ENCODE results near the gene RALGPS1.

DNA sequence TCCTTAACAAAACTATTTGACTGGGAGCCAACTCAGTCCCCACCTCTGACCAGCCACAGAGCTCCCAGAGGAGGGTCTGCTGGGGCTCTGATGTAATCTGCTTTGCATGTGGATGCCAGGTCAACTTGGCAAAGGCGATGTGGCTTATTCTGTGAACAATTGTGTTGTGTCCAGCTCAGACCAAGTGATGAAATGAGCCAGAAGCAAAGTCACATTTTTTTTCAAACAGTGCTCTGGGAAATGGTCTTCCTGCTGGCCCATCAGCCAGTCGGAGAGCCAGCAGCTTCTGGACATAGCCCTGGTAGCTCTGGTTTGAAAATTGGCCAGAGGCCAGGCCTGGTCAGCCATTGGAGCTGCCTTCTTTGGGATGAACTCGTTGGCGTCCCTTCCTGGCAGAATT, 121.4 kb downstream of the RALGPS1 start:
- TF ChIP-seq, protein P1, sequence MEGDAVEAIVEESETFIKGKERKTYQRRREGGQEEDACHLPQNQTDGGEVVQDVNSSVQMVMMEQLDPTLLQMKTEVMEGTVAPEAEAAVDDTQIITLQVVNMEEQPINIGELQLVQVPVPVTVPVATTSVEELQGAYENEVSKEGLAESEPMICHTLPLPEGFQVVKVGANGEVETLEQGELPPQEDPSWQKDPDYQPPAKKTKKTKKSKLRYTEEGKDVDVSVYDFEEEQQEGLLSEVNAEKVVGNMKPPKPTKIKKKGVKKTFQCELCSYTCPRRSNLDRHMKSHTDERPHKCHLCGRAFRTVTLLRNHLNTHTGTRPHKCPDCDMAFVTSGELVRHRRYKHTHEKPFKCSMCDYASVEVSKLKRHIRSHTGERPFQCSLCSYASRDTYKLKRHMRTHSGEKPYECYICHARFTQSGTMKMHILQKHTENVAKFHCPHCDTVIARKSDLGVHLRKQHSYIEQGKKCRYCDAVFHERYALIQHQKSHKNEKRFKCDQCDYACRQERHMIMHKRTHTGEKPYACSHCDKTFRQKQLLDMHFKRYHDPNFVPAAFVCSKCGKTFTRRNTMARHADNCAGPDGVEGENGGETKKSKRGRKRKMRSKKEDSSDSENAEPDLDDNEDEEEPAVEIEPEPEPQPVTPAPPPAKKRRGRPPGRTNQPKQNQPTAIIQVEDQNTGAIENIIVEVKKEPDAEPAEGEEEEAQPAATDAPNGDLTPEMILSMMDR (IDR thresholded peaks at IDR 0.05; ENCODE audit: insufficient read depth, low read length): no peak
- TF ChIP-seq GABPA (IDR thresholded peaks at IDR 0.05; ENCODE audit: low read depth) (no peak), POLR2AphosphoS5 (IDR thresholded peaks at IDR 0.05; ENCODE audit: low read depth) (no peak)
- TF ChIP-seq, protein P2, sequence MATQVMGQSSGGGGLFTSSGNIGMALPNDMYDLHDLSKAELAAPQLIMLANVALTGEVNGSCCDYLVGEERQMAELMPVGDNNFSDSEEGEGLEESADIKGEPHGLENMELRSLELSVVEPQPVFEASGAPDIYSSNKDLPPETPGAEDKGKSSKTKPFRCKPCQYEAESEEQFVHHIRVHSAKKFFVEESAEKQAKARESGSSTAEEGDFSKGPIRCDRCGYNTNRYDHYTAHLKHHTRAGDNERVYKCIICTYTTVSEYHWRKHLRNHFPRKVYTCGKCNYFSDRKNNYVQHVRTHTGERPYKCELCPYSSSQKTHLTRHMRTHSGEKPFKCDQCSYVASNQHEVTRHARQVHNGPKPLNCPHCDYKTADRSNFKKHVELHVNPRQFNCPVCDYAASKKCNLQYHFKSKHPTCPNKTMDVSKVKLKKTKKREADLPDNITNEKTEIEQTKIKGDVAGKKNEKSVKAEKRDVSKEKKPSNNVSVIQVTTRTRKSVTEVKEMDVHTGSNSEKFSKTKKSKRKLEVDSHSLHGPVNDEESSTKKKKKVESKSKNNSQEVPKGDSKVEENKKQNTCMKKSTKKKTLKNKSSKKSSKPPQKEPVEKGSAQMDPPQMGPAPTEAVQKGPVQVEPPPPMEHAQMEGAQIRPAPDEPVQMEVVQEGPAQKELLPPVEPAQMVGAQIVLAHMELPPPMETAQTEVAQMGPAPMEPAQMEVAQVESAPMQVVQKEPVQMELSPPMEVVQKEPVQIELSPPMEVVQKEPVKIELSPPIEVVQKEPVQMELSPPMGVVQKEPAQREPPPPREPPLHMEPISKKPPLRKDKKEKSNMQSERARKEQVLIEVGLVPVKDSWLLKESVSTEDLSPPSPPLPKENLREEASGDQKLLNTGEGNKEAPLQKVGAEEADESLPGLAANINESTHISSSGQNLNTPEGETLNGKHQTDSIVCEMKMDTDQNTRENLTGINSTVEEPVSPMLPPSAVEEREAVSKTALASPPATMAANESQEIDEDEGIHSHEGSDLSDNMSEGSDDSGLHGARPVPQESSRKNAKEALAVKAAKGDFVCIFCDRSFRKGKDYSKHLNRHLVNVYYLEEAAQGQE (IDR thresholded peaks at IDR 0.05; ENCODE audit: insufficient replicate concordance, low read depth): no peak
